HepG2 (cell line): Measurements from ENCODE around the gene SALL2. TPM values are rescaled to one million over a fixed set of nuclear protein-coding genes. Genes with fewer than 3 reads are reported as not detected.

Experiments used
- HOXA9 ChIP-seq: sonication (generic); formaldehyde crosslinking; IDR thresholded peaks from 2 replicates; pipeline ENCODE4 v1.8.1; 2022; ENCODE audit warnings: missing genetic modification reagents, mild to moderate bottlenecking, moderate library complexity, borderline replicate concordance
- MAF1 ChIP-seq: sonication (generic); formaldehyde crosslinking; IDR thresholded peaks from 2 replicates; pipeline ENCODE4 v1.5.0; 2020; ENCODE audit warnings: missing genetic modification reagents, borderline replicate concordance
- MEIS2 ChIP-seq: sonication (generic); formaldehyde crosslinking; IDR thresholded peaks from 2 replicates; pipeline ENCODE4 v1.9.0; 2021; ENCODE audit warnings: mild to moderate bottlenecking, missing genetic modification reagents
- MIER2 ChIP-seq: IDR thresholded peaks from 2 replicates; pipeline ENCODE4 v1.6.1; 2016; ENCODE audit warnings: missing biosample characterization, missing genetic modification reagents
- PHF20 ChIP-seq: sonication (generic); formaldehyde crosslinking; IDR thresholded peaks from 2 replicates; pipeline ENCODE4 v1.5.0; 2020; ENCODE audit warnings: mild to moderate bottlenecking, missing genetic modification reagents
- POGZ ChIP-seq: sonication (generic); formaldehyde crosslinking; IDR thresholded peaks from 2 replicates; pipeline ENCODE4 v1.4.0; 2020; ENCODE audit warnings: mild to moderate bottlenecking, missing genetic modification reagents
- RFX5 ChIP-seq: IDR thresholded peaks from 2 replicates; pipeline ENCODE4 v1.6.1; 2011; ENCODE audit warnings: low read depth, low read length, improper control_type of control experiment
- ZBTB38 ChIP-seq: sonication (generic); formaldehyde crosslinking; IDR thresholded peaks from 2 replicates; pipeline ENCODE4 v1.5.1; 2020; ENCODE audit warnings: mild to moderate bottlenecking, missing genetic modification reagents
- ZFP90 ChIP-seq: sonication (generic); formaldehyde crosslinking; IDR thresholded peaks from 2 replicates; pipeline ENCODE4 v1.8.0; 2022; ENCODE audit warnings: missing genetic modification reagents, mild to moderate bottlenecking, inconsistent platforms, borderline replicate concordance
- ZMYM2 ChIP-seq: sonication (generic); formaldehyde crosslinking; IDR thresholded peaks from 2 replicates; pipeline ENCODE4 v1.8.0; 2022; ENCODE audit warnings: mild to moderate bottlenecking, missing genetic modification reagents
- ZNF331 ChIP-seq: sonication (generic); formaldehyde crosslinking; IDR thresholded peaks from 2 replicates; pipeline ENCODE4 v1.4.0; 2020; ENCODE audit warnings: missing genetic modification reagents
- ZNF333 ChIP-seq: sonication (generic); formaldehyde crosslinking; IDR thresholded peaks from 2 replicates; pipeline ENCODE4 v1.4.0; 2020; ENCODE audit warnings: mild to moderate bottlenecking, missing genetic modification reagents, borderline replicate concordance
- ZNF713 ChIP-seq: sonication (generic); formaldehyde crosslinking; IDR thresholded peaks from 2 replicates; pipeline ENCODE4 v1.4.0; 2020; ENCODE audit warnings: mild to moderate bottlenecking, missing genetic modification reagents
- ZNF772 ChIP-seq: sonication (generic); formaldehyde crosslinking; IDR thresholded peaks from 2 replicates; pipeline ENCODE4 v1.5.0; 2020; ENCODE audit warnings: mild to moderate bottlenecking, missing genetic modification reagents
- ZNF780A ChIP-seq: sonication (generic); formaldehyde crosslinking; IDR thresholded peaks from 2 replicates; pipeline ENCODE4 v1.8.0; 2022; ENCODE audit warnings: mild to moderate bottlenecking, missing genetic modification reagents, moderate library complexity
- polyA plus RNA-seq, 8 experiments: library from polyadenylated mRNA; depleted of rRNA in 3 of 8; stranded (reverse) in 7 of 8; unstranded in 1 of 8; fragments of >200 nt; fragmentation: Illumina TruSeq in 4 of 8; extraction: Trizol in 4 of 8; gene quantifications; 2 replicates each; pipeline versions ENCODE4 v1.2.1 to v1.2.3, GENCODE V29; 2011 to 2016; ENCODE audit warnings: low read depth in 4 of 8, missing spikeins in 1 of 8, mixed read lengths in 1 of 8; ENCODE audit not compliant: insufficient read depth in 1 of 8
- total RNA-seq, 5 experiments: library from RNA; depleted of rRNA; stranded (reverse); fragments of >200 nt; fragmentation: Illumina TruSeq; extraction: Trizol; gene quantifications; 2 replicates each; pipeline ENCODE4 v1.2.3, GENCODE V29; 2016; ENCODE audit warnings: low read depth in 1 of 5
- TF ChIP-seq, protein P1 (sequence below): sonication (generic); formaldehyde crosslinking; IDR thresholded peaks from 2 replicates; pipeline ENCODE4 v1.4.0; 2020; ENCODE audit warnings: missing genetic modification reagents, borderline replicate concordance
- TF ChIP-seq, protein P2 (sequence below): sonication (generic); formaldehyde crosslinking; IDR thresholded peaks from 2 replicates; pipeline ENCODE4 v1.5.1; 2020; ENCODE audit warnings: mild to moderate bottlenecking, missing genetic modification reagents, moderate library complexity
- TF ChIP-seq, protein P3 (sequence below): sonication (generic); formaldehyde crosslinking; IDR thresholded peaks from 2 replicates; pipeline ENCODE4 v1.9.0; 2021; ENCODE audit warnings: missing genetic modification reagents, borderline replicate concordance
- TF ChIP-seq, protein P4 (sequence below): sonication (generic); formaldehyde crosslinking; IDR thresholded peaks from 2 replicates; pipeline ENCODE4 v1.5.0; 2020; ENCODE audit warnings: missing genetic modification reagents

The SALL2 gene
- total and polyA plus RNA-seq, 2 of the 13 experiments (the other 11 are each of a cell fraction or from before 2014, with no cell fraction given): 4.9 to 5.8 TPM

DNA sequence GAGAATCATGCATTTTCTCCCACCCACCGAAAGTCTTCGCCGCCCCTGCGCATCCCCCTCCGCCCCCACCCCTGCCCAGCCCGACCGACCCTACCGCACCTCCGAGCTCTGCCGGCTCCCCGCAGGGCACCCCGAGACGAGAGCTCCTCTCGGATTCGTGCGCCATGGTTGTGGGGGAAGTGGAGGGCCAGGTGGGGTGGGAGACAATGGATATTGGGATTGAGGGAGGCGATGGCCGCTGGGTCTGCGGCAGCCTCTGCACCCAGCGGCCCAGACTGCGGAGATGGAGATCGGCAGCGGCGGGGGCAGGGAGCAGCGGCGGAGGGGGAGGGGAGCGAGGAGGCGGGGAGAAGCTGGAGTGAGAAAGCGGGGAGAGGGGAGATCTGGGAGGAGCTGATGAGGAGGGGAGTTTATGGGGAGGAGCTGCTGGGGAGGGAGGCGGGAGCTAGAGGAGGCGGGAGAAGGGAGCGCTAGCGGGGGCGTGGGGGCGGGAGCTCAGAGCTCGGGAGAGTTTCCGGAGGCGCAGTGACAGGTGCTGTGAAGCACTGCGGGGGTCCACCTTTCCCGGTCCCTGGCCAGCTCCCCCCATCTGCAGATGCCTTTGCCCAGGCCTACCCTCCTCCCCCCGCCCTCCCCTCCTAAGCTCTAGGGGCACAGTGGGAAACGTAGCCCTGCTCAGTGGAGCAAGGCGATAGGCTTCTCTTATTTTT lies at the start of gene SALL2 (continued):
- TF ChIP-seq PHF20: no peak; the same call in none of the 2 replicates
- TF ChIP-seq POGZ (CRISPR knock-in tag): 0 out of 2 replicates have a peak, but pooled peaks have one; percentile 39
- TF ChIP-seq ZNF333 (CRISPR knock-in tag): peak; percentile 45; the same call in 1 of the 2 replicates
- no peak; the same call in 1 of the 2 replicates for TF ChIP-seq HOXA9
- TF ChIP-seq, protein P1, sequence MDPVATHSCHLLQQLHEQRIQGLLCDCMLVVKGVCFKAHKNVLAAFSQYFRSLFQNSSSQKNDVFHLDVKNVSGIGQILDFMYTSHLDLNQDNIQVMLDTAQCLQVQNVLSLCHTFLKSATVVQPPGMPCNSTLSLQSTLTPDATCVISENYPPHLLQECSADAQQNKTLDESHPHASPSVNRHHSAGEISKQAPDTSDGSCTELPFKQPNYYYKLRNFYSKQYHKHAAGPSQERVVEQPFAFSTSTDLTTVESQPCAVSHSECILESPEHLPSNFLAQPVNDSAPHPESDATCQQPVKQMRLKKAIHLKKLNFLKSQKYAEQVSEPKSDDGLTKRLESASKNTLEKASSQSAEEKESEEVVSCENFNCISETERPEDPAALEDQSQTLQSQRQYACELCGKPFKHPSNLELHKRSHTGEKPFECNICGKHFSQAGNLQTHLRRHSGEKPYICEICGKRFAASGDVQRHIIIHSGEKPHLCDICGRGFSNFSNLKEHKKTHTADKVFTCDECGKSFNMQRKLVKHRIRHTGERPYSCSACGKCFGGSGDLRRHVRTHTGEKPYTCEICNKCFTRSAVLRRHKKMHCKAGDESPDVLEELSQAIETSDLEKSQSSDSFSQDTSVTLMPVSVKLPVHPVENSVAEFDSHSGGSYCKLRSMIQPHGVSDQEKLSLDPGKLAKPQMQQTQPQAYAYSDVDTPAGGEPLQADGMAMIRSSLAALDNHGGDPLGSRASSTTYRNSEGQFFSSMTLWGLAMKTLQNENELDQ (CRISPR knock-in tag): 0 out of 2 replicates have a peak, but pooled peaks have one; percentile 62
- no peak for TF ChIP-seq ZNF713
- TF ChIP-seq MAF1 (CRISPR knock-in tag): no peak; the same call in 1 of the 2 replicates
- TF ChIP-seq, protein P2, sequence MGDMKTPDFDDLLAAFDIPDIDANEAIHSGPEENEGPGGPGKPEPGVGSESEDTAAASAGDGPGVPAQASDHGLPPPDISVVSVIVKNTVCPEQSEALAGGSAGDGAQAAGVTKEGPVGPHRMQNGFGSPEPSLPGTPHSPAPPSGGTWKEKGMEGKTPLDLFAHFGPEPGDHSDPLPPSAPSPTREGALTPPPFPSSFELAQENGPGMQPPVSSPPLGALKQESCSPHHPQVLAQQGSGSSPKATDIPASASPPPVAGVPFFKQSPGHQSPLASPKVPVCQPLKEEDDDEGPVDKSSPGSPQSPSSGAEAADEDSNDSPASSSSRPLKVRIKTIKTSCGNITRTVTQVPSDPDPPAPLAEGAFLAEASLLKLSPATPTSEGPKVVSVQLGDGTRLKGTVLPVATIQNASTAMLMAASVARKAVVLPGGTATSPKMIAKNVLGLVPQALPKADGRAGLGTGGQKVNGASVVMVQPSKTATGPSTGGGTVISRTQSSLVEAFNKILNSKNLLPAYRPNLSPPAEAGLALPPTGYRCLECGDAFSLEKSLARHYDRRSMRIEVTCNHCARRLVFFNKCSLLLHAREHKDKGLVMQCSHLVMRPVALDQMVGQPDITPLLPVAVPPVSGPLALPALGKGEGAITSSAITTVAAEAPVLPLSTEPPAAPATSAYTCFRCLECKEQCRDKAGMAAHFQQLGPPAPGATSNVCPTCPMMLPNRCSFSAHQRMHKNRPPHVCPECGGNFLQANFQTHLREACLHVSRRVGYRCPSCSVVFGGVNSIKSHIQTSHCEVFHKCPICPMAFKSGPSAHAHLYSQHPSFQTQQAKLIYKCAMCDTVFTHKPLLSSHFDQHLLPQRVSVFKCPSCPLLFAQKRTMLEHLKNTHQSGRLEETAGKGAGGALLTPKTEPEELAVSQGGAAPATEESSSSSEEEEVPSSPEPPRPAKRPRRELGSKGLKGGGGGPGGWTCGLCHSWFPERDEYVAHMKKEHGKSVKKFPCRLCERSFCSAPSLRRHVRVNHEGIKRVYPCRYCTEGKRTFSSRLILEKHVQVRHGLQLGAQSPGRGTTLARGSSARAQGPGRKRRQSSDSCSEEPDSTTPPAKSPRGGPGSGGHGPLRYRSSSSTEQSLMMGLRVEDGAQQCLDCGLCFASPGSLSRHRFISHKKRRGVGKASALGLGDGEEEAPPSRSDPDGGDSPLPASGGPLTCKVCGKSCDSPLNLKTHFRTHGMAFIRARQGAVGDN: peak; percentile 70
- TF ChIP-seq ZFP90: no peak
- 0 out of 2 replicates have a peak, but pooled peaks have one; percentile 12 for TF ChIP-seq ZBTB38 (CRISPR knock-in tag)
- 0 out of 2 replicates have a peak, but pooled peaks have one; percentile 66 for TF ChIP-seq ZNF780A
- TF ChIP-seq MEIS2: peak; percentile 86
- TF ChIP-seq, protein P3, sequence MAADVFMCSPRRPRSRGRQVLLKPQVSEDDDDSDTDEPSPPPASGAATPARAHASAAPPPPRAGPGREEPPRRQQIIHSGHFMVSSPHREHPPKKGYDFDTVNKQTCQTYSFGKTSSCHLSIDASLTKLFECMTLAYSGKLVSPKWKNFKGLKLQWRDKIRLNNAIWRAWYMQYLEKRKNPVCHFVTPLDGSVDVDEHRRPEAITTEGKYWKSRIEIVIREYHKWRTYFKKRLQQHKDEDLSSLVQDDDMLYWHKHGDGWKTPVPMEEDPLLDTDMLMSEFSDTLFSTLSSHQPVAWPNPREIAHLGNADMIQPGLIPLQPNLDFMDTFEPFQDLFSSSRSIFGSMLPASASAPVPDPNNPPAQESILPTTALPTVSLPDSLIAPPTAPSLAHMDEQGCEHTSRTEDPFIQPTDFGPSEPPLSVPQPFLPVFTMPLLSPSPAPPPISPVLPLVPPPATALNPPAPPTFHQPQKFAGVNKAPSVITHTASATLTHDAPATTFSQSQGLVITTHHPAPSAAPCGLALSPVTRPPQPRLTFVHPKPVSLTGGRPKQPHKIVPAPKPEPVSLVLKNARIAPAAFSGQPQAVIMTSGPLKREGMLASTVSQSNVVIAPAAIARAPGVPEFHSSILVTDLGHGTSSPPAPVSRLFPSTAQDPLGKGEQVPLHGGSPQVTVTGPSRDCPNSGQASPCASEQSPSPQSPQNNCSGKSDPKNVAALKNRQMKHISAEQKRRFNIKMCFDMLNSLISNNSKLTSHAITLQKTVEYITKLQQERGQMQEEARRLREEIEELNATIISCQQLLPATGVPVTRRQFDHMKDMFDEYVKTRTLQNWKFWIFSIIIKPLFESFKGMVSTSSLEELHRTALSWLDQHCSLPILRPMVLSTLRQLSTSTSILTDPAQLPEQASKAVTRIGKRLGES (CRISPR knock-in tag): no peak
- TF ChIP-seq RFX5: no peak
- no peak for TF ChIP-seq MIER2 (CRISPR knock-in tag)
- TF ChIP-seq ZNF331 (CRISPR knock-in tag): peak; percentile 39; the same call in 1 of the 2 replicates
- TF ChIP-seq, protein P4, sequence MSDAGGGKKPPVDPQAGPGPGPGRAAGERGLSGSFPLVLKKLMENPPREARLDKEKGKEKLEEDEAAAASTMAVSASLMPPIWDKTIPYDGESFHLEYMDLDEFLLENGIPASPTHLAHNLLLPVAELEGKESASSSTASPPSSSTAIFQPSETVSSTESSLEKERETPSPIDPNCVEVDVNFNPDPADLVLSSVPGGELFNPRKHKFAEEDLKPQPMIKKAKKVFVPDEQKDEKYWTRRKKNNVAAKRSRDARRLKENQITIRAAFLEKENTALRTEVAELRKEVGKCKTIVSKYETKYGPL (CRISPR knock-in tag): no peak
- TF ChIP-seq ZNF772 (CRISPR knock-in tag): 0 out of 2 replicates have a peak, but pooled peaks have one; percentile 17
- TF ChIP-seq ZMYM2 (CRISPR knock-in tag): no peak
